IPS-11a (cell line): ENCODE results near the gene ACOX3.
"Not testable (repeated sequence)": the region's sequence is repeated elsewhere in the genome, so short reads cannot be mapped to it uniquely, and the experiment has no call there.

ENCODE experiments used
- H3K4me3 ChIP-seq: one replicate; pipeline ENCODE4 v1.5.1; 2013; ENCODE audit warnings: low read depth, low read length, control low read depth

The ACOX3 gene

GRCh38 chr4:8407756-8408155 is 32.8 kb downstream of the ACOX3 start:
- H3K4me3 ChIP-seq, result no peak overlapping the region

GRCh38 chr4:8407316-8407715 is 33.2 kb downstream of the ACOX3 start:
- no peak overlapping the region for H3K4me3 ChIP-seq

- H3K4me3 ChIP-seq, result not testable (repeated sequence)
These were observed 33.6 kb downstream of the ACOX3 start for GRCh38 chr4:8406887-8407286.

GRCh38 chr4:8405516-8405875 is 35.0 kb downstream of the ACOX3 start:
- H3K4me3 ChIP-seq, result no peak overlapping the region

- H3K4me3 ChIP-seq, result no peak overlapping the region
These were observed 35.6 kb downstream of the ACOX3 start for GRCh38 chr4:8404791-8405515.

- H3K4me3 ChIP-seq, result no peak overlapping the region
These were observed 36.5 kb downstream of the ACOX3 start for GRCh38 chr4:8403976-8404375.

GRCh38 chr4:8403173-8403753 is 37.3 kb downstream of the ACOX3 start:
- no peak overlapping the region for H3K4me3 ChIP-seq

GRCh38 chr4:8402640-8403039 is 37.9 kb downstream of the ACOX3 start:
- no peak overlapping the region for H3K4me3 ChIP-seq

GRCh38 chr4:8402181-8402597 is 38.3 kb downstream of the ACOX3 start:
- no peak overlapping the region for H3K4me3 ChIP-seq

GRCh38 chr4:8401665-8402064 is 38.9 kb downstream of the ACOX3 start:
- no peak overlapping the region for H3K4me3 ChIP-seq

GRCh38 chr4:8400632-8401325 is 39.7 kb downstream of the ACOX3 start:
- H3K4me3 ChIP-seq, result no peak overlapping the region

- no peak overlapping the region for H3K4me3 ChIP-seq
These were observed 41.2 kb downstream of the ACOX3 start for GRCh38 chr4:8399298-8399697.

GRCh38 chr4:8398347-8398746 is 42.2 kb downstream of the ACOX3 start:
- no peak overlapping the region for H3K4me3 ChIP-seq

- no peak overlapping the region for H3K4me3 ChIP-seq
These were observed 43.6 kb downstream of the ACOX3 start for GRCh38 chr4:8396762-8397406.

- no peak overlapping the region for H3K4me3 ChIP-seq
These were observed 44.8 kb downstream of the ACOX3 start for GRCh38 chr4:8395504-8396296.

GRCh38 chr4:8394806-8395205 is 45.7 kb downstream of the ACOX3 start:
- no peak overlapping the region for H3K4me3 ChIP-seq

GRCh38 chr4:8394061-8394519 is 46.4 kb downstream of the ACOX3 start:
- H3K4me3 ChIP-seq, result no peak overlapping the region

- no peak overlapping the region for H3K4me3 ChIP-seq
These were observed 46.9 kb downstream of the ACOX3 start for GRCh38 chr4:8393593-8394038.

- H3K4me3 ChIP-seq, result no peak overlapping the region
These were observed 47.8 kb downstream of the ACOX3 start for GRCh38 chr4:8392591-8393190.

GRCh38 chr4:8391972-8392371 is 48.6 kb downstream of the ACOX3 start:
- no peak overlapping the region for H3K4me3 ChIP-seq
